NCI-H1694 (cell line): ENCODE measurements around the gene RHEB.

Experiments
- DNase-seq: peaks from one replicate; lab custom pipeline; 2025; lab: John Stamatoyannopoulos, UW

Gene RHEB

GRCh38 chr7:151448261-151449252 lies 71.1 kb downstream of the RHEB start:
- peak; percentile 44 for DNase-seq

GRCh38 chr7:151447901-151448260 lies 71.8 kb downstream of the RHEB start:
- no peak for DNase-seq

GRCh38 chr7:151447312-151447711 lies 72.4 kb downstream of the RHEB start:
- no peak for DNase-seq

GRCh38 chr7:151446412-151446811 lies 73.3 kb downstream of the RHEB start:
- no peak for DNase-seq

GRCh38 chr7:151444632-151445031 lies 75.1 kb downstream of the RHEB start:
- no peak for DNase-seq

- no peak for DNase-seq
Observed at GRCh38 chr7:151442776-151443496, 76.8 kb downstream of the RHEB start.

- no peak for DNase-seq
Observed at GRCh38 chr7:151440799-151441445, 78.8 kb downstream of the RHEB start.

- no peak for DNase-seq
Observed at GRCh38 chr7:151439855-151440798, 79.6 kb downstream of the RHEB start, which contains the start of gene CRYGN. Gene CRYGN (minus strand): TSS chr7:151440141. CDS start chr7:151439917, 224 bp downstream.

GRCh38 chr7:151438864-151439601 lies 80.7 kb downstream of the RHEB start:
- no peak for DNase-seq

GRCh38 chr7:151437866-151438516 lies 81.7 kb downstream of the RHEB start:
- DNase-seq = no peak

- no peak for DNase-seq
Observed at GRCh38 chr7:151437159-151437553, 82.5 kb downstream of the RHEB start.

GRCh38 chr7:151436446-151437158 lies 83.1 kb downstream of the RHEB start:
- DNase-seq = no peak

- no peak for DNase-seq
Observed at GRCh38 chr7:151435971-151436370, 83.7 kb downstream of the RHEB start.

GRCh38 chr7:151435103-151435916 lies 84.4 kb downstream of the RHEB start:
- DNase-seq = no peak

GRCh38 chr7:151434549-151434948 lies 85.1 kb downstream of the RHEB start:
- no peak for DNase-seq

- DNase-seq = no peak
Observed at GRCh38 chr7:151433721-151434400, 85.8 kb downstream of the RHEB start.

GRCh38 chr7:151432658-151433521 lies 86.8 kb downstream of the RHEB start:
- no peak for DNase-seq
